K562 (cell line): ENCODE results near the gene TESK2. TPM values are rescaled to one million over a fixed set of nuclear protein-coding genes. Genes with fewer than 3 reads are reported as not detected.
A peak's percentile ranks its signal among the peaks of the same experiment; 100 is the strongest.

Experiments
- ATAC-seq: fragments of 200-7000 bp; cut with Tn5 transposase; 3 replicates; pipeline ENCODE4 v1.9.1; 2020; ENCODE audit warnings: moderate library complexity
- BruUV-seq: library from RNA; stranded (reverse); fragments of 400-500 nt; replicated peaks from 2 replicates; lab custom pipeline; 2021; lab: Mats Ljungman, UMichigan
- CTCF ChIA-PET: fragments of 300-600 bp; formaldehyde crosslinking; extraction: SDS; loops from one replicate; lab custom pipeline; 2021; ENCODE audit warnings: low intra/inter-chr PET ratio; lab: Yijun Ruan, JAX
- POLR2A ChIA-PET: fragments of 300-600, 350-650 bp; sonication (Branson Sonifier 250); formaldehyde crosslinking; extraction: SDS; loops from one replicate; lab custom pipeline; 2021; ENCODE audit warnings: antibody characterized with exemption, inconsistent platforms; lab: Yijun Ruan, JAX
- DNase-seq, 4 experiments: peaks; one replicate each; pipeline versions ENCODE4 v3.0.0 to v3.0.0-alpha.2; 2011 to 2018; ENCODE audit warnings: low spot score in 3 of 4, mixed read lengths in 3 of 4; ENCODE audit errors: extremely low read depth in 1 of 4
- FAIRE-seq: peaks from 2 replicates; lab custom pipeline; 2011; peaks lifted over from hg19 to GRCh38; lab: Jason Lieb, UNC
- H2AFZ ChIP-seq: 2 replicates; pipeline ENCODE4 v1.6.0; 2011; ENCODE audit warnings: low read depth, low read length, control low read depth, inconsistent platforms
- H3K27ac ChIP-seq: fragments of 200-600 bp; 3 replicates; pipeline ENCODE4 v1.8.0; 2011; ENCODE audit warnings: low read depth, mild to moderate bottlenecking, control low read depth, inconsistent platforms, low read length, moderate library complexity, mixed read lengths; ENCODE audit errors: extremely low read depth
- H3K27me3 ChIP-seq, 2 experiments: fragments of 300-600 bp in 1 of 2; 2 replicates in 1 of 2; 3 replicates in 1 of 2; pipeline versions ENCODE4 v1.6.0 to v1.8.0; 2011; ENCODE audit warnings: inconsistent platforms in 2 of 2, low read length in 2 of 2, mild to moderate bottlenecking in 1 of 2, mixed read lengths in 1 of 2, moderate library complexity in 1 of 2; ENCODE audit not compliant: control insufficient read depth in 2 of 2, insufficient read depth in 2 of 2
- H3K36me3 ChIP-seq: fragments of 300-600 bp; 3 replicates; pipeline ENCODE4 v1.8.0; 2011; ENCODE audit warnings: mild to moderate bottlenecking, low read length, inconsistent platforms; ENCODE audit not compliant: control insufficient read depth, insufficient read depth
- H3K4me1 ChIP-seq, 2 experiments: fragments of 200-600 bp in 1 of 2; replicated peaks in 1 of 2; 2 replicates in 1 of 2; 3 replicates in 1 of 2; pipeline versions ENCODE4 v1.5.1 to v1.8.0; 2011; ENCODE audit warnings: inconsistent platforms in 2 of 2, low read length in 2 of 2, mild to moderate bottlenecking in 1 of 2, mixed read lengths in 1 of 2, moderate library complexity in 1 of 2; ENCODE audit not compliant: control insufficient read depth in 2 of 2, insufficient read depth in 2 of 2
- H3K4me2 ChIP-seq: 2 replicates; pipeline ENCODE4 v1.6.1; 2011; ENCODE audit warnings: low read length, control low read depth, inconsistent platforms, mixed read lengths; ENCODE audit not compliant: insufficient read depth
- H3K4me3 ChIP-seq: fragments of 200-600 bp; sonication (generic), shearing (Covaris generic); 2 replicates; pipeline ENCODE4 v1.5.1; 2016; ENCODE audit warnings: control low read depth, inconsistent platforms
- H3K79me2 ChIP-seq: fragments of 200-600 bp; 3 replicates; pipeline ENCODE4 v1.8.0; 2011; ENCODE audit warnings: low read length, inconsistent platforms; ENCODE audit not compliant: control insufficient read depth, insufficient read depth
- H3K9ac ChIP-seq, 2 experiments: 2 replicates each; pipeline versions ENCODE4 v1.6.0 to v1.6.1; 2011; ENCODE audit warnings: low read depth in 2 of 2, low read length in 2 of 2, control low read depth in 1 of 2, inconsistent platforms in 1 of 2, mild to moderate bottlenecking in 1 of 2, mixed read lengths in 1 of 2; ENCODE audit not compliant: insufficient read depth in 1 of 2
- H3K9me1 ChIP-seq: one replicate; pipeline ENCODE4 v1.6.0; 2011; ENCODE audit warnings: inconsistent platforms, mild to moderate bottlenecking, low read length, moderate library complexity; ENCODE audit not compliant: control insufficient read depth, insufficient read depth
- H3K9me3 ChIP-seq: replicated peaks from 2 replicates; pipeline ENCODE4 v1.5.1; 2011; ENCODE audit warnings: low read depth, low read length, inconsistent platforms; ENCODE audit not compliant: control insufficient read depth, insufficient read depth
- H4K20me1 ChIP-seq: replicated peaks from 2 replicates; pipeline ENCODE4 v1.6.1; 2011; ENCODE audit warnings: low read length, inconsistent platforms, mixed read lengths; ENCODE audit not compliant: control insufficient read depth, insufficient read depth
- CHD1 ChIP-seq: fragments of 200-600 bp; sonication (generic); IDR thresholded peaks from one replicate; pipeline ENCODE4 v1.6.1; 2012; ENCODE audit warnings: mild to moderate bottlenecking, moderate library complexity, low read length, inconsistent platforms
- ETS2 ChIP-seq: IDR thresholded peaks from 2 replicates; pipeline ENCODE4 v1.6.1; 2016; ENCODE audit warnings: borderline replicate concordance, missing genetic modification characterization, mild to moderate bottlenecking, moderate library complexity, missing compliant biosample characterization; ENCODE audit not compliant: poor library complexity, severe bottlenecking
- FIP1L1 ChIP-seq: fragments of 200-400 bp; formaldehyde crosslinking; IDR thresholded peaks from 2 replicates; pipeline ENCODE4 v1.6.1; 2018; ENCODE audit warnings: mild to moderate bottlenecking, low read depth, low read length; ENCODE audit not compliant: poor library complexity, severe bottlenecking
- NFE2 ChIP-seq: IDR thresholded peaks from 2 replicates; pipeline ENCODE4 v1.6.1; 2014; ENCODE audit warnings: antibody characterized with exemption, low read depth
- SMARCA5 ChIP-seq: fragments of 450-650 bp; IDR thresholded peaks from 2 replicates; pipeline ENCODE4 v1.6.1; 2016
- SUPT5H ChIP-seq: fragments of 450-650 bp; IDR thresholded peaks from 2 replicates; pipeline ENCODE4 v1.6.1; 2016
- TCF7L2 ChIP-seq: fragments of 150-350 bp; IDR thresholded peaks from 2 replicates; pipeline ENCODE4 v1.6.1; 2016; ENCODE audit warnings: low read depth, mild to moderate bottlenecking, low read length, moderate library complexity
- ZBTB43 ChIP-seq: sonication (generic); formaldehyde crosslinking; IDR thresholded peaks from 2 replicates; pipeline ENCODE4 v1.8.0; 2023; ENCODE audit warnings: mild to moderate bottlenecking, missing genetic modification reagents
- ZKSCAN8 ChIP-seq: fragments of 200-800 bp; sonication (Bioruptor generic); IDR thresholded peaks from 2 replicates; pipeline ENCODE4 v1.6.1; 2016; ENCODE audit warnings: missing genetic modification characterization, missing compliant biosample characterization
- in situ Hi-C: fragments of 300-500 bp; cut with MboI; formaldehyde crosslinking; loops from 4 replicates; pipeline ENCODE4 v1.15.0; 2018; ENCODE audit warnings: inconsistent platforms, mixed read lengths
- intact Hi-C: fragments of 100-400 bp; cut with micrococcal nuclease; formaldehyde crosslinking; loops from 2 replicates; pipeline ENCODE4 v1.14.2; 2022
- polyA plus RNA-seq, 8 experiments: library from polyadenylated mRNA; depleted of rRNA in 4 of 8; stranded (reverse) in 5 of 8; unstranded in 3 of 8; fragments of >200 nt; fragmentation: Nextera tagmentation in 2 of 8; fragmentation: Illumina TruSeq in 1 of 8; extraction: Ambion mirVana in 2 of 8; extraction: Trizol in 1 of 8; gene quantifications; 2 replicates each; pipeline versions ENCODE4 v1.2.1 to v1.2.3, GENCODE V29; 2011 to 2014; ENCODE audit warnings: inconsistent platforms in 1 of 8, missing spikeins in 1 of 8
- total RNA-seq, 7 experiments: library from RNA; depleted of rRNA in 6 of 7; stranded (reverse); fragments of >200 nt in 6 of 7; fragmentation: Illumina TruSeq in 2 of 7; extraction: Trizol in 2 of 7; gene quantifications; 2 replicates each; pipeline versions ENCODE4 v1.2.1 to v1.2.3, GENCODE V29; 2011 to 2021; ENCODE audit warnings: low replicate concordance in 1 of 7

TESK2 gene
- total and polyA plus RNA-seq, 9 of the 15 experiments (the other 6 are each of a cell fraction or from before 2014, with no cell fraction given): 1.6 to 5.3 (median 3.7) TPM

GRCh38 chr1:45498279-45498678 lies 7.3 kb upstream of the TESK2 start:
- CTCF ChIA-PET: no interaction called here
- H3K27me3 ChIP-seq: no peaks in the 10 kb centered on the region
- ATAC-seq: no peak
- no peaks in the 10 kb centered on the region for H4K20me1 ChIP-seq
- no peak for TF ChIP-seq ZKSCAN8
- TF ChIP-seq SMARCA5: no peak
- no peak for TF ChIP-seq ETS2 (tag)
- TF ChIP-seq FIP1L1: no peak
- no peak for TF ChIP-seq TCF7L2
- TF ChIP-seq CHD1: no peak
- no peak for TF ChIP-seq NFE2
- TF ChIP-seq SUPT5H: no peak
- no peak for TF ChIP-seq ZBTB43 (CRISPR knock-in tag)
- peaks cover 15% of the 10 kb centered on the region; the same call in 1 of the 3 replicates for H3K36me3 ChIP-seq
- intact Hi-C loops: no loop called here
- POLR2A ChIA-PET: interaction anchor here (0.6 to 5.8 kb wide), 9 partner anchors 18 to 867 kb away, joined by 3 to 79 read pairs (median 3); partner anchors contain the start of gene PRDX1
- no peak overlapping the region for H3K4me3 ChIP-seq
- FAIRE-seq: no peak
- peak overlapping the region; percentile 96; the same call in 1 of the 2 replicates for H3K4me2 ChIP-seq
- H2AFZ ChIP-seq: no peak overlapping the region
- no peak overlapping the region for H3K27ac ChIP-seq
- DNase-seq: no peak
- BruUV-seq: no TSS peak
- in situ Hi-C loops: loop anchor here (10.0 kb wide), 1 partner anchor 693 kb away; the partner anchor contains the start of genes BTBD19, DYNLT4 and PLK3
- no peak overlapping the region for H3K9ac ChIP-seq
- no peaks in the 10 kb centered on the region for H3K9me1 ChIP-seq
- peaks cover 24% of the 10 kb centered on the region for H3K79me2 ChIP-seq
- H3K9me3 ChIP-seq: no peaks in the 10 kb centered on the region
- H3K4me1 ChIP-seq: peaks cover 18 to 19% of the 10 kb centered on the region in 2 experiments; a peak in 4 of 5 replicates
